ENCODE data around the gene UACA. TPM values are rescaled to one million over a fixed set of nuclear protein-coding genes. Genes with fewer than 3 reads are reported as not detected.
"Not testable (repeated sequence)": the region's sequence is repeated elsewhere in the genome, so short reads cannot be mapped to it uniquely, and the experiment has no call there.

The UACA gene
- total RNA-seq, 1 donor from 2014 or later, result 35.7 TPM

DNA sequence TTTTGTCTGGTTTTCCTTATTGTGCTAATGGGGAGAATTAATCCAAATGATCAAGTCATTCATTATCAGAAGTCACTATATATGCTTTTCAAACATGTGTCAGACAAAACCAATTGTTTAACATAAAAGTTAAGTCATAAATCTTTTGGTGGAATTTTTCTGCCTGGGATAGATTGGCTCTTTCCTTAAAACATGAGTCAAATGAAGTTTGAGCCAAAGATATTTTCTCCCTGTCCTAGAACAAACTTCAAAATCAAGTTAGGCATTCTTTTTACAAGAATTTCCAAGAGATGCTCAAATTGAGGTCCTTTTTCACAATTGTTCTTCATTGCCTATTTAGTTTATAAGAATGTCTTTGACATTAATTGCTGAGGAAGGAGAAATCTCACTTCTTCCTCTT lies 138.3 kb downstream of the UACA start:
- TF ChIP-seq, protein P1, sequence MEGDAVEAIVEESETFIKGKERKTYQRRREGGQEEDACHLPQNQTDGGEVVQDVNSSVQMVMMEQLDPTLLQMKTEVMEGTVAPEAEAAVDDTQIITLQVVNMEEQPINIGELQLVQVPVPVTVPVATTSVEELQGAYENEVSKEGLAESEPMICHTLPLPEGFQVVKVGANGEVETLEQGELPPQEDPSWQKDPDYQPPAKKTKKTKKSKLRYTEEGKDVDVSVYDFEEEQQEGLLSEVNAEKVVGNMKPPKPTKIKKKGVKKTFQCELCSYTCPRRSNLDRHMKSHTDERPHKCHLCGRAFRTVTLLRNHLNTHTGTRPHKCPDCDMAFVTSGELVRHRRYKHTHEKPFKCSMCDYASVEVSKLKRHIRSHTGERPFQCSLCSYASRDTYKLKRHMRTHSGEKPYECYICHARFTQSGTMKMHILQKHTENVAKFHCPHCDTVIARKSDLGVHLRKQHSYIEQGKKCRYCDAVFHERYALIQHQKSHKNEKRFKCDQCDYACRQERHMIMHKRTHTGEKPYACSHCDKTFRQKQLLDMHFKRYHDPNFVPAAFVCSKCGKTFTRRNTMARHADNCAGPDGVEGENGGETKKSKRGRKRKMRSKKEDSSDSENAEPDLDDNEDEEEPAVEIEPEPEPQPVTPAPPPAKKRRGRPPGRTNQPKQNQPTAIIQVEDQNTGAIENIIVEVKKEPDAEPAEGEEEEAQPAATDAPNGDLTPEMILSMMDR (IDR thresholded peaks at IDR 0.05), result no peak
- Histone ChIP-seq H3K36me3 (no peaks in the 10 kb centered on the region), H3K27me3 (ENCODE audit: low read depth) (no peaks in the 10 kb centered on the region), H3K4me3 (no peak overlapping the region), H3K9me3 (peaks cover 22% of the 10 kb centered on the region), H3K27ac (no peak overlapping the region), H3K4me1 (no peaks in the 10 kb centered on the region)
- no peak for DNase-seq
- no peak for ATAC-seq
- intact Hi-C loops (cut with DNase I), result no loop called here

DNA sequence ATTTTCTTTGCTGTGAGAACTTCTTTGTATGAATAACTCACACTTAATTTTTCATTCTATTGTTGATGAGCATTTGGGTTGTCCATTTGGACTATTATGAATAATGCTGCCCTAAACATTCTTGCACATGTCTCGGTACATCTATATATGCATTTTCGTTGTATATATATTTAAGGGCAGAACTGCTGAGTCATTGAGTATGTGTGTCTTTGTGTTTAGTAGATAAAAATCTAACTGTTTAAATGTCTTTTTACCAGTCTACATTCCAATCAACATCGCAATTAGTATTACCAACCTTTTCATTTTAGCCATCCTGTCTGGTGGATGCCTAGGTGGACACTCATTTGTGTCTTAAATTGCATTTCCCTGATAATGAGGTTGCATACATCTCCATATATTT lies 144.4 kb downstream of the UACA start:
- no peak for DNase-seq
- ATAC-seq, result no peak
- intact Hi-C loops (cut with DNase I), result no loop called here
- Histone ChIP-seq H3K27me3 (ENCODE audit: low read depth) (no peaks in the 10 kb centered on the region), H3K4me1 (no peaks in the 10 kb centered on the region), H3K9me3 (peaks cover 22% of the 10 kb centered on the region), H3K36me3 (no peaks in the 10 kb centered on the region), H3K4me3 (no peak overlapping the region), H3K27ac (no peak overlapping the region)
- TF ChIP-seq, protein P1 (IDR thresholded peaks at IDR 0.05), result no peak

DNA sequence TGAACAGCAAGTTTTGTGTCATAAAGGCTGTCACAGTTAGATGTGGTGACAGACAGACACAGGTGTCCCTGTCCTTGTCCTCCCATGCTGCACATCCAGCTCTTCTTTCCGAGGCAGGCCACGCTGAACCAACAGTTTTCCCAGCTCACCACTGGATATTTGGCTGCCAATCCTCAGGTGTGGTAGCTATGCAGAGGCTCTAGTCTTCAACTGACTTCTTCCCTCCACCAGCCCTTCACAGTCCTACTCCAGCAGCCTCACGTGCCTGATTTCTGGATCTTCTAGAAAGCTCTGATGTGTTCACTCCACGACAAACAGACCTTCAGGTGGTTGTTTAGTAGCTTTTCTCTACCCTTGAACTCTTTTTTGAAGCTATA lies 145.5 kb downstream of the UACA start:
- intact Hi-C loops (cut with DNase I), result no loop called here
- H3K36me3 ChIP-seq, result no peaks in the 10 kb centered on the region

DNA sequence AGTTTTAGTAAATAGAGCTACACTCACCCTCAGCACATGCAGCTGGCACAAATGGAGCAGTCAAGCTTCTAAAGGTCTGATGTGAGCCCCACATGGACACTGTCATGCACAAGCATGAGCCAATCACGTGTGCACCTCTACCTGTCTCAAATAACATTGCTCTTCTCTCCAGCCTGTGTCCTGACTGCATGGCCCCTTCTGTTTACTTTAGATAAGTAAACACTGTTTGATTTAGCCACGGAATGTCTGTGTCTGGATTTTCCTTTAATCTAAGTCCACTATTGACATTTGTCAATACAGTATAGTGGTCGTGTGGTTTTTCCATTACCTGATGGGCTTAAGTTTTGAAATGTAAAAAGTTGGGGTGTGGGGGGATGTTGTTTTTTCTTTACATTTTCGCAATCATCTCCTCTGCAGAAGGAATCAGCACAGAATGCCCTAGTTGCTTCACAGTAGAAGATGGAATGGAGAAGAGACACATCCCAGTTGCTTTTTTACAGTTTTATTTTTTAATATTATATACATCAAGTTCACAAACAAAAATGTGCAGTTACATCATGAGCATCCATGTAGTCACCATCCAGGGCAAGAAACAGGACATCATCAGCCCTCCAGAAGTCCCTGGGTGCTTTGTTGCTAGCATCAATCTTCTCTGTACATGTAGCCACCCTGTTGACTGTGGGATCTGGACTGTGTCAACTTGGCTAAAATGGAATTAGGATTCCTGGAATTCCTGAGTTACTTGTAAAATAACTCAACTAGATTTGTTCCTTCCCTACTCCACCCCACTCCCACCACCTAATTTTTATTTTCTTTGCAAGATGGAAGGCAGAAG lies 146.1 kb downstream of the UACA start:
- Histone ChIP-seq H3K4me3 (no peak overlapping the region), H3K4me1 (no peaks in the 10 kb centered on the region), H3K27ac (no peak overlapping the region), H3K36me3 (no peaks in the 10 kb centered on the region), H3K27me3 (ENCODE audit: low read depth) (no peaks in the 10 kb centered on the region), H3K9me3 (peaks cover 6% of the 10 kb centered on the region)
- TF ChIP-seq, protein P1 (IDR thresholded peaks at IDR 0.05), result no peak
- intact Hi-C loops (cut with DNase I), result no loop called here
- ATAC-seq (no peak), DNase-seq (no peak)

More for the DNA sequence above, 145.5 kb downstream of the UACA start:
- DNase-seq, result no peak
- H3K27me3 ChIP-seq (ENCODE audit: low read depth), result no peaks in the 10 kb centered on the region
- H3K4me3 ChIP-seq, result no peak overlapping the region
- peaks cover 12% of the 10 kb centered on the region for H3K9me3 ChIP-seq
- TF ChIP-seq, protein P1 (IDR thresholded peaks at IDR 0.05), result no peak
- no peak overlapping the region for H3K27ac ChIP-seq
- ATAC-seq, result no peak
- no peaks in the 10 kb centered on the region for H3K4me1 ChIP-seq

DNA sequence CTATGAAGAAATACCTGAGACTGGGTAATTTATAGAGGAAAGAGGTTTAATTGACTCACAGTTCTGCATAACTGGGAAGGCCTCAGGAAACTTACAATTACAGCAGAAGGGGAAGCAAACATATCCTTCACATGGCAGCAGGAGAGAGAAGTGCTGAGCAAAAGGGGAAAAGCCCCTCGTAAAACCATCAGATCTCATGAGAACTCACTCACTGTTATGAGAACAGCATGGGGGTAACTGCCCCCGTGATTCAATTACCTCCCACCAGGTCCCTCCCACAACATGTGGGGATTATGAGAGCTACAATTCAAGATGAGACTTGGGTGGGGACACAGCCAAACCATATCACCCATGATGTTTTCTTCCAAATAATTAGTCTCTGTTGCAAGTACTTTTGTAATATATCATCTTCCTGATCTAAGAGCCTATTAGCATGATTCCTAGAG lies 147.0 kb downstream of the UACA start:
- intact Hi-C loops (cut with DNase I), result not testable (repeated sequence)

More for the DNA sequence above, 147.0 kb downstream of the UACA start:
- not testable (repeated sequence) for H3K36me3 ChIP-seq; H3K9me3 ChIP-seq; DNase-seq; H3K27ac ChIP-seq; H3K4me1 ChIP-seq; H3K4me3 ChIP-seq; ATAC-seq; H3K27me3 ChIP-seq (ENCODE audit: low read depth)
